OCI-LY7 (cell line): ENCODE measurements around the gene SPON1. TPM values are rescaled to one million over a fixed set of nuclear protein-coding genes. Genes with fewer than 3 reads are reported as not detected.

ENCODE experiments used
- BruUV-seq: library from RNA; stranded (reverse); fragments of 400-500 nt; replicated peaks from 2 replicates; lab custom pipeline; 2021; lab: Mats Ljungman, UMichigan
- CTCF ChIA-PET: fragments of 300-600 bp; sonication (Branson Sonifier 250); formaldehyde crosslinking; loops from one replicate; lab custom pipeline; 2022; ENCODE audit warnings: antibody characterized with exemption; ENCODE audit not compliant: unreplicated experiment; lab: Charles Lee
- POLR2A ChIA-PET: fragments of 300-600 bp; sonication (Branson Sonifier 250); formaldehyde crosslinking; loops from one replicate; lab custom pipeline; 2022; ENCODE audit warnings: antibody characterized with exemption; lab: Charles Lee
- DNase-seq: peaks from one replicate; pipeline ENCODE4 v3.0.0-alpha.2; 2015; ENCODE audit warnings: low spot score
- H2AFZ ChIP-seq: fragments of 200-600 bp; sonication (generic), shearing (Covaris generic); 2 replicates; pipeline ENCODE4 v1.6.1; 2014; ENCODE audit warnings: mild to moderate bottlenecking, antibody characterized with exemption, low read length, moderate library complexity
- H3K27ac ChIP-seq: fragments of 200-600 bp; sonication (generic); 2 replicates; pipeline ENCODE4 v1.5.1; 2014; ENCODE audit warnings: mixed run types, low read depth, mild to moderate bottlenecking, moderate library complexity, low read length, inconsistent platforms; ENCODE audit not compliant: poor library complexity, severe bottlenecking
- H3K36me3 ChIP-seq: fragments of 200-600 bp; sonication (generic); 2 replicates; pipeline ENCODE4 v1.6.1; 2014; ENCODE audit warnings: mild to moderate bottlenecking, antibody characterized with exemption, low read length, moderate library complexity, mixed read lengths; ENCODE audit not compliant: insufficient read depth
- H3K4me1 ChIP-seq: fragments of 200-600 bp; sonication (generic); 2 replicates; pipeline ENCODE4 v1.5.1; 2014; ENCODE audit warnings: mild to moderate bottlenecking, low read length; ENCODE audit not compliant: insufficient read depth, poor library complexity, severe bottlenecking
- H3K4me2 ChIP-seq: fragments of 200-600 bp; sonication (generic); 2 replicates; pipeline ENCODE4 v1.6.1; 2014; ENCODE audit warnings: mild to moderate bottlenecking, low read length
- H3K4me3 ChIP-seq: fragments of 200-600 bp; sonication (generic); 2 replicates; pipeline ENCODE4 v1.5.1; 2014; ENCODE audit warnings: mild to moderate bottlenecking, low read depth, low read length; ENCODE audit not compliant: poor library complexity, severe bottlenecking
- H3K79me2 ChIP-seq: fragments of 200-600 bp; sonication (generic); 2 replicates; pipeline ENCODE4 v1.6.1; 2016; ENCODE audit warnings: low read depth, mild to moderate bottlenecking, low read length, moderate library complexity, mixed read lengths; ENCODE audit not compliant: insufficient read depth
- H3K9me2 ChIP-seq: fragments of 200-600 bp; sonication (generic); 2 replicates; pipeline ENCODE4 v1.6.1; 2016; ENCODE audit warnings: mild to moderate bottlenecking, low read length, mixed read lengths; ENCODE audit not compliant: insufficient read depth
- H3K9me3 ChIP-seq: fragments of 200-600 bp; sonication (generic); 2 replicates; pipeline ENCODE4 v1.6.1; 2014; ENCODE audit warnings: mild to moderate bottlenecking, mixed run types, low read length, mixed read lengths
- H4K20me1 ChIP-seq: fragments of 200-600 bp; sonication (generic); 2 replicates; pipeline ENCODE4 v1.6.1; 2014; ENCODE audit warnings: mild to moderate bottlenecking, antibody characterized with exemption, low read length, moderate library complexity, mixed read lengths; ENCODE audit not compliant: insufficient read depth
- EZH2phosphoT487 ChIP-seq: fragments of 200-600 bp; sonication (generic); IDR thresholded peaks from 2 replicates; pipeline ENCODE4 v1.6.1; 2018; ENCODE audit warnings: low read depth, borderline replicate concordance, mild to moderate bottlenecking, mixed run types, antibody characterized with exemption, low read length, moderate library complexity, mixed read lengths
- intact Hi-C: fragments of 100-400 bp; cut with micrococcal nuclease; formaldehyde crosslinking; loops from one replicate; pipeline ENCODE4 v1.10.0; 2022; ENCODE audit not compliant: unreplicated experiment
- total RNA-seq, 2 experiments: library from RNA; depleted of rRNA in 1 of 2; stranded (reverse); fragments of >200 nt in 1 of 2; shearing (Covaris generic) in 1 of 2; gene quantifications; 2 replicates each; pipeline ENCODE4 v1.2.3, GENCODE V29; 2014 to 2022
- TF ChIP-seq, protein P1 (sequence below): fragments of 200-600 bp; sonication (generic); conservative IDR thresholded peaks from 2 replicates; pipeline ENCODE4 v1.5.1; 2014; ENCODE audit warnings: mild to moderate bottlenecking, antibody characterized with exemption, low read length, moderate library complexity, mixed read lengths

The SPON1 gene
- total RNA-seq, 2 experiments from 2014 or later = 0.38 TPM; not detected in 1

DNA sequence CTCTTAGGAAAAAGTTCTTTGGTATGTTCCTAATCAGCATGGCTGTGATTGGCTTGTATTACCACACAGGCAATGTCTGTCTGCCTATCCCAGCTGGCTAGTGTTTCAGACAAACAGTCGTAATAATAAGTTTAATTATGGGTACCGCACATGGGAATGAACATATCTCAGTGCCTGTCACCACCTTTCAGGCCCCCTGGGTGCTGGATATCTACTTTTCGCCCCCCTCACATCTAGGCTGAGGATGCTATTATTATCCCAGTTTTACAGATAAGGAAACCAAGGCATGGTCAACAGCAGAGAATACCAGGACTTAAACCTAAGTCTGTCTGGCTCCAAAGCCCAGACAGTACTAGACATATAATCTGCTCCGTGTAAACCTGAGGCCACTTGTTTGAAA lies 174.8 kb downstream of the SPON1 start:
- POLR2A ChIA-PET = no interaction called here
- no peak overlapping the region for H3K27ac ChIP-seq
- CTCF ChIA-PET = no interaction called here
- H3K9me2 ChIP-seq = no peaks in the 10 kb centered on the region
- H4K20me1 ChIP-seq = no peaks in the 10 kb centered on the region
- H3K4me3 ChIP-seq = no peak overlapping the region
- intact Hi-C loops = no loop called here
- no peak overlapping the region for H2AFZ ChIP-seq
- H3K4me2 ChIP-seq = no peak overlapping the region
- no peak for TF ChIP-seq EZH2phosphoT487
- TF ChIP-seq, protein P1, sequence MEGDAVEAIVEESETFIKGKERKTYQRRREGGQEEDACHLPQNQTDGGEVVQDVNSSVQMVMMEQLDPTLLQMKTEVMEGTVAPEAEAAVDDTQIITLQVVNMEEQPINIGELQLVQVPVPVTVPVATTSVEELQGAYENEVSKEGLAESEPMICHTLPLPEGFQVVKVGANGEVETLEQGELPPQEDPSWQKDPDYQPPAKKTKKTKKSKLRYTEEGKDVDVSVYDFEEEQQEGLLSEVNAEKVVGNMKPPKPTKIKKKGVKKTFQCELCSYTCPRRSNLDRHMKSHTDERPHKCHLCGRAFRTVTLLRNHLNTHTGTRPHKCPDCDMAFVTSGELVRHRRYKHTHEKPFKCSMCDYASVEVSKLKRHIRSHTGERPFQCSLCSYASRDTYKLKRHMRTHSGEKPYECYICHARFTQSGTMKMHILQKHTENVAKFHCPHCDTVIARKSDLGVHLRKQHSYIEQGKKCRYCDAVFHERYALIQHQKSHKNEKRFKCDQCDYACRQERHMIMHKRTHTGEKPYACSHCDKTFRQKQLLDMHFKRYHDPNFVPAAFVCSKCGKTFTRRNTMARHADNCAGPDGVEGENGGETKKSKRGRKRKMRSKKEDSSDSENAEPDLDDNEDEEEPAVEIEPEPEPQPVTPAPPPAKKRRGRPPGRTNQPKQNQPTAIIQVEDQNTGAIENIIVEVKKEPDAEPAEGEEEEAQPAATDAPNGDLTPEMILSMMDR = no peak
- H3K79me2 ChIP-seq = no peaks in the 10 kb centered on the region
- no TSS peak for BruUV-seq
- H3K9me3 ChIP-seq = no peaks in the 10 kb centered on the region
- no peak for DNase-seq
- H3K4me1 ChIP-seq = no peaks in the 10 kb centered on the region
- no peaks in the 10 kb centered on the region for H3K36me3 ChIP-seq

DNA sequence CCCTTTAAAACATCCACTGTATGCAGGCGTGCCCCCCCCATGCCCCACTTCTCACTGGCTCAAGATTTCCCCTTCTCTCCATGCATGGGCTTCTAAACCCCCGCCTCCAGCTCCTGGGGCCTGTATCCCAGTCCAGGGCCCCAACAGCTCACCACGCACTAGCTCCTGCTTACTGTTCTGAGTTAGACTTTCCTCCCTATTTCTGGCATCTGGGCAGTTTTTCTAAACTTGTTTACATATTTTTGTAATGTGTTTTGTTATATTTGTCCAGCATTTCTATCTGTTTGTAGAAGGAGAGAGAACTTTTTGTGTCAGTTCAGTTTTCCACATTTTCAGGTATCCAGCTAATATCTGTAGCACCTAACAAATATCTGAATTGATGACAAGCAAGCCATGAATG lies 178.5 kb downstream of the SPON1 start:
- Histone ChIP-seq H3K4me3 (no peak overlapping the region), H3K9me3 (no peaks in the 10 kb centered on the region), H4K20me1 (no peaks in the 10 kb centered on the region), H2AFZ (no peak overlapping the region), H3K36me3 (no peaks in the 10 kb centered on the region), H3K79me2 (no peaks in the 10 kb centered on the region), H3K27ac (no peak overlapping the region), H3K4me2 (no peak overlapping the region), H3K4me1 (no peaks in the 10 kb centered on the region), H3K9me2 (no peaks in the 10 kb centered on the region)
- intact Hi-C loops = no loop called here
- no peak for TF ChIP-seq EZH2phosphoT487
- TF ChIP-seq, protein P1 = no peak
- no TSS peak for BruUV-seq
- ChIA-PET POLR2A (interaction anchor here (1.3 kb wide), 1 partner anchor 58 kb away, joined by 3 read pairs; no protein-coding TSS in a partner anchor), CTCF (no interaction called here)
- DNase-seq = no peak

DNA sequence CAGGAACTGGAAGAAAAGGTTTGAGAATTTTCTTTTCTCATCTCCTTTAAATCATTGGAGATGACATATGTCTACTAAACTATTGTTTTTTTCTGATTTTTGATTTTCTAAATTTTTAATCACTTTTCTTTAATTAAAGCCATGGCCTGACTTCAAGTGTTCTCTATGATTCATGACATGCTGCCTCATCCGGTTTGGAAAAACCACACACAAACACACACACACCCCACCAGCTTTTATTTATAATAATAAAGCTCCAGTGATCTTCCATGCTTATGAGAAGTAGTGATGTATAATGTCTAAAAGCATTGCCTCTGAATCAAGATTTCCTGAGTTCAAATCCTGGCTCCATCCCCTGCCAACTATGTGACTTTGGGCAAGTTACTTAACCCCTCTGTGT lies 179.2 kb downstream of the SPON1 start:
- H3K9me3 ChIP-seq = no peaks in the 10 kb centered on the region

More for the DNA sequence above, 179.2 kb downstream of the SPON1 start:
- Histone ChIP-seq H3K4me3 (no peak overlapping the region), H2AFZ (no peak overlapping the region), H3K36me3 (no peaks in the 10 kb centered on the region), H3K4me2 (no peak overlapping the region), H3K27ac (no peak overlapping the region), H3K9me2 (no peaks in the 10 kb centered on the region), H3K79me2 (no peaks in the 10 kb centered on the region), H3K4me1 (no peaks in the 10 kb centered on the region), H4K20me1 (no peaks in the 10 kb centered on the region)
- BruUV-seq = no TSS peak
- intact Hi-C loops = no loop called here
- ChIA-PET CTCF (no interaction called here), POLR2A (interaction anchor here (1.3 kb wide), 1 partner anchor 59 kb away, joined by 3 read pairs; no protein-coding TSS in a partner anchor)
- no peak for TF ChIP-seq EZH2phosphoT487
- TF ChIP-seq, protein P1 = no peak
- no peak for DNase-seq
